ENCODE results near the gene PCDHB9. TPM values are rescaled to one million over a fixed set of nuclear protein-coding genes. Genes with fewer than 3 reads are reported as not detected.
"Not testable (repeated sequence)": the region's sequence is repeated elsewhere in the genome, so short reads cannot be mapped to it uniquely, and the experiment has no call there.

Gene PCDHB9
- total and polyA plus RNA-seq, 9 of the 15 experiments (the other 6 are each of a cell fraction or from before 2014, with no cell fraction given) = not detected

DNA sequence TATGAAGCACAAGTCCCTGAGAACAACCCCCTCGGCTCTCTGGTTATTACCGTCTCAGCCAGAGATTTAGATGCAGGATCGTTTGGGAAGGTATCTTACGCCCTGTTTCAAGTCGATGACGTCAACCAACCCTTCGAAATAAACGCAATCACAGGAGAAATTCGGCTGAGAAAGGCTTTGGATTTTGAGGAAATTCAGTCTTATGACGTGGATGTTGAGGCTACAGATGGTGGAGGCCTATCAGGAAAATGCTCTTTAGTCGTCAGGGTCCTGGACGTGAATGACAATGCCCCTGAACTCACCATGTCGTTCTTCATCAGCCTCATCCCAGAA, 36.0 kb upstream of the PCDHB9 start (continued):
- TF ChIP-seq, protein P1, sequence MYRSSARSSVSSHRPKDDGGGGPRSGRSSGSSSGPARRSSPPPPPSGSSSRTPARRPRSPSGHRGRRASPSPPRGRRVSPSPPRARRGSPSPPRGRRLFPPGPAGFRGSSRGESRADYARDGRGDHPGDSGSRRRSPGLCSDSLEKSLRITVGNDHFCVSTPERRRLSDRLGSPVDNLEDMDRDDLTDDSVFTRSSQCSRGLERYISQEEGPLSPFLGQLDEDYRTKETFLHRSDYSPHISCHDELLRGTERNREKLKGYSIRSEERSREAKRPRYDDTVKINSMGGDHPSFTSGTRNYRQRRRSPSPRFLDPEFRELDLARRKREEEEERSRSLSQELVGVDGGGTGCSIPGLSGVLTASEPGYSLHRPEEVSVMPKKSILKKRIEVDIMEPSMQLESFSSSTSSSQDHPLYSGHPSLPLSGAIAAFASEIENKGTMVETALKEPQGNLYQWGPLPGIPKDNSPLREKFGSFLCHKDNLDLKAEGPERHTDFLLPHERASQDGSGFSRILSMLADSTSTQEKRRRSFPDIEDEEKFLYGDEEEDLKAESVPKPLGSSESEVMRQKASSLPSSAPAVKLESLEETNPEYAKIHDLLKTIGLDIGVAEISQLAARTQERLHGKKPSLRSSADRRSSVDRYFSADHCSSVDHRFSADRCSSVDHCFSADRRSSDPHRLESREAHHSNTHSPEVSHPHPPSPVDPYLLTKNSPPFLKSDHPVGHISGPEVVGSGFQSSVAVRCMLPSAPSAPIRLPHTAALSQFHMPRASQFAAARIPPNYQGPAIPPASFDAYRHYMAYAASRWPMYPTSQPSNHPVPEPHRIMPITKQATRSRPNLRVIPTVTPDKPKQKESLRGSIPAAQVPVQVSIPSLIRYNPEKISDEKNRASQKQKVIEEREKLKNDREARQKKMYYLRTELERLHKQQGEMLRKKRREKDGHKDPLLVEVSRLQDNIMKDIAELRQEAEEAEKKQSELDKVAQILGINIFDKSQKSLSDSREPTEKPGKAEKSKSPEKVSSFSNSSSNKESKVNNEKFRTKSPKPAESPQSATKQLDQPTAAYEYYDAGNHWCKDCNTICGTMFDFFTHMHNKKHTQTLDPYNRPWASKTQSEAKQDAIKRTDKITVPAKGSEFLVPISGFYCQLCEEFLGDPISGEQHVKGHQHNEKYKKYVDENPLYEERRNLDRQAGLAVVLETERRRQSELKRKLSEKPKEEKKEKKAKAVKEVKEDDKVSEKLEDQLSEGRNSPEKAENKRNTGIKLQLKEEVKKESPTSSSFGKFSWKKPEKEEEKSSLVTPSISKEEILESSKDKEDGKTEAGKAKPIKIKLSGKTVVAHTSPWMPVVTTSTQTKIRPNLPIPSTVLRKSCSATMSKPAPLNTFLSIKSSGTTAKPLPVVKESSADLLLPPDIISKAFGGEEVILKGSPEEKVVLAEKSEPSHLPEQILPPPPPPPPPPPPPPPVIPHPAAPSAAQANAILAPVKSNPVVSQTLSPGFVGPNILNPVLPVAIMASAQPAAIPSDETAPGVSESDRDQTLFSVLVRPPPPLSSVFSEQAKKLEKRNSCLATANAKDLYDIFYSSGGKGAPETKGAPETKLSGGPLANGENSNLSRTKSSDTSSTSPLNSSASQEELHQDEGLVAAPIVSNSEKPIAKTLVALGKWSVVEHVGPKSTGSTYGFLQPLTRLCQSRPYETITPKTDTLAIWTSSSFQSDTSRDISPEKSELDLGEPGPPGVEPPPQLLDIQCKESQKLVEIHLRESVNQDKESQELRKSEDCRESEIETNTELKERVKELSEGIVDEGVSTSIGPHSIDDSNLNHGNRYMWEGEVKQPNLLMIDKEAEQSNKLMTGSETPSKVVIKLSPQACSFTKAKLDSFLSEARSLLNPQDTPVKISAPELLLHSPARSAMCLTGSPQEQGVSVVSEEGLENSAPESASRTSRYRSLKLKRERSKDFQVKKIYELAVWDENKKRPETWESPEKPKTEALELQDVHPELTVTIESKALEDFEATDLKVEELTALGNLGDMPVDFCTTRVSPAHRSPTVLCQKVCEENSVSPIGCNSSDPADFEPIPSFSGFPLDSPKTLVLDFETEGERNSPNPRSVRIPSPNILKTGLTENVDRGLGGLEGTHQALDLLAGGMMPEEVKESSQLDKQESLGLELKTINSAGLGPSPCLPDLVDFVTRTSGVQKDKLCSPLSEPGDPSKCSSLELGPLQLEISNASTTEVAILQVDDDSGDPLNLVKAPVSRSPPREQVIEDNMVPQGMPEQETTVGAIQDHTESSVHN (IDR thresholded peaks at IDR 0.05; ENCODE audit: borderline replicate concordance in 1 of 2, low read depth in 1 of 2) = no peak

DNA sequence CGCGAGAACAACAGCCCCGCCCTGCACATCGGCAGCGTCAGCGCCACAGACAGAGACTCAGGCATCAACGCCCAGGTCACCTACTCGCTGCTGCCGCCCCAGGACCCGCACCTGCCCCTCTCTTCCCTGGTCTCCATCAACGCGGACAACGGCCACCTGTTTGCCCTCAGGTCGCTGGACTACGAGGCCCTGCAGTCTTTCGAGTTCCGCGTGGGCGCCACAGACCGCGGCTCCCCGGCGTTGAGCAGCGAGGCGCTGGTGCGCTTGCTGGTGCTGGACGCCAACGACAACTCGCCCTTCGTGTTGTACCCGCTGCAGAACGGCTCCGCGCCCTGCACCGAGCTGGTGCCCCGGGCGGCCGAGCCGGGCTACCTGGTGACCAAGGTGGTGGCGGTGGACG, 35.3 kb upstream of the PCDHB9 start:
- H3K4me1 ChIP-seq (replicated peaks in 1 of 2; ENCODE audit: control insufficient read depth in 2 of 2, insufficient read depth in 2 of 2, low read length in 2 of 2); POLR2A ChIA-PET; DNase-seq (ENCODE audit: extremely low read depth in 1 of 4, low spot score in 3 of 4); H3K9ac ChIP-seq (ENCODE audit: insufficient read depth in 1 of 2, low read depth in 2 of 2, low read length in 2 of 2); H3K36me3 ChIP-seq (ENCODE audit: control insufficient read depth, insufficient read depth, low read length); BruUV-seq (replicated peaks); H4K20me1 ChIP-seq (replicated peaks; ENCODE audit: control insufficient read depth, insufficient read depth, low read length); in situ Hi-C loops (cut with MboI); H3K27ac ChIP-seq (ENCODE audit: extremely low read depth, low read depth, low read length); H3K9me3 ChIP-seq (replicated peaks; ENCODE audit: control insufficient read depth, insufficient read depth, low read depth, low read length); H3K9me1 ChIP-seq (ENCODE audit: control insufficient read depth, insufficient read depth, low read length); CTCF ChIA-PET (ENCODE audit: low intra/inter-chr PET ratio); H3K4me3 ChIP-seq; H3K79me2 ChIP-seq (ENCODE audit: control insufficient read depth, insufficient read depth, low read length); ATAC-seq; H3K4me2 ChIP-seq (ENCODE audit: insufficient read depth, low read length); intact Hi-C loops (cut with micrococcal nuclease); H2AFZ ChIP-seq (ENCODE audit: low read depth, low read length); FAIRE-seq: not testable (repeated sequence)
- peaks cover 0 to 15% of the 10 kb centered on the region in 2 experiments; a peak in 2 of 5 replicates for H3K27me3 ChIP-seq (ENCODE audit: control insufficient read depth in 2 of 2, insufficient read depth in 2 of 2, low read length in 2 of 2)
- 2% methylated on average over 17 of the region's 41 CpGs for WGBS (ENCODE audit: insufficient coverage, low coverage, missing lambda C conversion rate)

DNA sequence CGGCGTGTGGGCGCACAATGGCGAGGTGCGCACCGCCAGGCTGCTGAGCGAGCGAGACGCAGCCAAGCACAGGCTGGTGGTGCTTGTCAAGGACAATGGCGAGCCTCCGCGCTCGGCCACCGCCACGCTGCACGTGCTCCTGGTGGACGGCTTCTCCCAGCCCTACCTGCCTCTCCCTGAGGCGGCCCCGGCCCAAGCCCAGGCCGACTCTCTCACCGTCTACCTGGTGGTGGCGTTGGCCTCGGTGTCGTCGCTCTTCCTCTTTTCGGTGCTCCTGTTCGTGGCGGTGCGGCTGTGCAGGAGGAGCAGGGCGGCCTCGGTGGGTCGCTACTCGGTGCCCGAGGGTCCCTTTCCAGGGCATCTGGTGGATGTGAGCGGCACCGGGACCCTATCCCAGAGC, 34.9 kb upstream of the PCDHB9 start:
- H3K9me1 ChIP-seq (ENCODE audit: control insufficient read depth, insufficient read depth, low read length); H3K4me2 ChIP-seq (ENCODE audit: insufficient read depth, low read length); CTCF ChIA-PET (ENCODE audit: low intra/inter-chr PET ratio); POLR2A ChIA-PET; H3K9ac ChIP-seq (ENCODE audit: insufficient read depth in 1 of 2, low read depth in 2 of 2, low read length in 2 of 2); H3K79me2 ChIP-seq (ENCODE audit: control insufficient read depth, insufficient read depth, low read length); H3K9me3 ChIP-seq (replicated peaks; ENCODE audit: control insufficient read depth, insufficient read depth, low read depth, low read length); ATAC-seq; BruUV-seq (replicated peaks); H3K4me1 ChIP-seq (replicated peaks in 1 of 2; ENCODE audit: control insufficient read depth in 2 of 2, insufficient read depth in 2 of 2, low read length in 2 of 2); H3K36me3 ChIP-seq (ENCODE audit: control insufficient read depth, insufficient read depth, low read length); H4K20me1 ChIP-seq (replicated peaks; ENCODE audit: control insufficient read depth, insufficient read depth, low read length); in situ Hi-C loops (cut with MboI); H3K4me3 ChIP-seq; intact Hi-C loops (cut with micrococcal nuclease); H3K27ac ChIP-seq (ENCODE audit: extremely low read depth, low read depth, low read length); H2AFZ ChIP-seq (ENCODE audit: low read depth, low read length); DNase-seq (ENCODE audit: extremely low read depth in 1 of 4, low spot score in 3 of 4); FAIRE-seq: not testable (repeated sequence)
- H3K27me3 ChIP-seq (ENCODE audit: control insufficient read depth in 2 of 2, insufficient read depth in 2 of 2, low read length in 2 of 2) = peaks cover 0 to 15% of the 10 kb centered on the region in 2 experiments; a peak in 2 of 5 replicates
- 9% methylated on average over 9 of the region's 36 CpGs for WGBS (ENCODE audit: insufficient coverage, low coverage, missing lambda C conversion rate)
